ENCODE measurements around the gene OR6S1.

OR6S1 gene

DNA sequence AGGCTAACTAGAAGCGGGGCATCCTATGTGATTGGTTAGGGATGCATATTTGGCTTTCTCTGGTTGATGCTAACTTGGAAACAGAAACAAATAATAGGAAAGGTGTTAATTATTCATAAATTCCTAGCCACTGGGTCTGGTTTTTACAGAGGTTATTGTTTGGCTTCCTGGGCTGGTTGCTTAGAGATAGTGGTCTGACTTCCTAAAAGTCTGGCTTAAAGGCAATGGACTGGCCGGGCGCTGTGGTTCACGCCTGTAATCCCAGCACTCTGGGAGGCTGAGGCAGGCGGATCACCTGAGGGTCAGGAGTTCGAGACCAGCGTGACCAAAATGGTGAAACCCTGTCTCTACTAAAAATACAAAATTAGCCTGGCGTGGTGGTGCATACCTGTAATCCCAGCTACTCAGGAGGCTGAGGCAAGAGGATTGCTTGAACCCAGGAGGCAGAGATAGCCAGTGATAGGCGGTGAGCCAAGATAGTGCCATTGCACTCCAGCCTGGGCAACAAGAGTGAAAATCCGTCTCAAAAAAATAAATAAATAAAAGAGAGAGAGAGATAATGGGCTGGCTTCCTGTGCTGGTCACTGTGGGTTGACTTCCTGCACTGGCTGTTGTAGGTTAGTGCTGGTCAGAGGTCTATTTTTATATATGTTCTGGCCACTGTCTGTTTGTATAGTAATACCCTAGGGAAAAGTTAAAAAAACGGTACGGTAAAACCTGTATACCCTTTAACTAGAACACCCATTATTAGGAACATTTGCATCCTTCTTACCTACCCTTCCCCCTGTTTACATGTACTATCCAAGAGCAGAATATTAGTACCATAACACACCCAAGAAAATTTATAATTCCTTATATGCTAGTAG, 24.1 kb downstream of the OR6S1 start:
- no peak for DNase-seq
- no peak overlapping the region for H3K9ac ChIP-seq (ENCODE audit: low read length)
- H3K4me3 ChIP-seq (ENCODE audit: low read length) = no peak overlapping the region
- H3K36me3 ChIP-seq (replicated peaks; ENCODE audit: insufficient read depth, low read length) = no peaks in the 10 kb centered on the region
- no peaks in the 10 kb centered on the region for H4K20me1 ChIP-seq (ENCODE audit: insufficient read depth, low read length)
- no peaks in the 10 kb centered on the region for H3K79me2 ChIP-seq (ENCODE audit: low read length)
- no peaks in the 10 kb centered on the region for H3K9me3 ChIP-seq (replicated peaks; ENCODE audit: insufficient read depth, low read length)
- H2AFZ ChIP-seq (ENCODE audit: low read length) = no peak overlapping the region
- H3K9me2 ChIP-seq (replicated peaks; ENCODE audit: insufficient read depth, low read length) = no peaks in the 10 kb centered on the region
- TF ChIP-seq EZH2 (optimal IDR thresholded peaks at IDR 0.05; ENCODE audit: low read depth, low read length) (no peak), EZH2phosphoT487 (IDR thresholded peaks at IDR 0.05; ENCODE audit: low read length) (no peak)
- TF ChIP-seq, protein P1, sequence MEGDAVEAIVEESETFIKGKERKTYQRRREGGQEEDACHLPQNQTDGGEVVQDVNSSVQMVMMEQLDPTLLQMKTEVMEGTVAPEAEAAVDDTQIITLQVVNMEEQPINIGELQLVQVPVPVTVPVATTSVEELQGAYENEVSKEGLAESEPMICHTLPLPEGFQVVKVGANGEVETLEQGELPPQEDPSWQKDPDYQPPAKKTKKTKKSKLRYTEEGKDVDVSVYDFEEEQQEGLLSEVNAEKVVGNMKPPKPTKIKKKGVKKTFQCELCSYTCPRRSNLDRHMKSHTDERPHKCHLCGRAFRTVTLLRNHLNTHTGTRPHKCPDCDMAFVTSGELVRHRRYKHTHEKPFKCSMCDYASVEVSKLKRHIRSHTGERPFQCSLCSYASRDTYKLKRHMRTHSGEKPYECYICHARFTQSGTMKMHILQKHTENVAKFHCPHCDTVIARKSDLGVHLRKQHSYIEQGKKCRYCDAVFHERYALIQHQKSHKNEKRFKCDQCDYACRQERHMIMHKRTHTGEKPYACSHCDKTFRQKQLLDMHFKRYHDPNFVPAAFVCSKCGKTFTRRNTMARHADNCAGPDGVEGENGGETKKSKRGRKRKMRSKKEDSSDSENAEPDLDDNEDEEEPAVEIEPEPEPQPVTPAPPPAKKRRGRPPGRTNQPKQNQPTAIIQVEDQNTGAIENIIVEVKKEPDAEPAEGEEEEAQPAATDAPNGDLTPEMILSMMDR (IDR thresholded peaks at IDR 0.05; ENCODE audit: low read length) = no peak
- peak overlapping the region; percentile 5; the same call in 1 of the 2 replicates for H3K4me2 ChIP-seq (ENCODE audit: low read depth, low read length)
- no peaks in the 10 kb centered on the region for H3K27me3 ChIP-seq (replicated peaks; ENCODE audit: insufficient read depth, low read length)
- peaks cover 13% of the 10 kb centered on the region; the same call in 1 of the 2 replicates for H3F3A ChIP-seq (ENCODE audit: insufficient read depth, low read length)
- H3K4me1 ChIP-seq (ENCODE audit: low read length) = no peaks in the 10 kb centered on the region; the same call in 1 of the 2 replicates
- H3K27ac ChIP-seq (ENCODE audit: low read length) = peak overlapping the region; percentile 6; the same call in 1 of the 2 replicates

DNA sequence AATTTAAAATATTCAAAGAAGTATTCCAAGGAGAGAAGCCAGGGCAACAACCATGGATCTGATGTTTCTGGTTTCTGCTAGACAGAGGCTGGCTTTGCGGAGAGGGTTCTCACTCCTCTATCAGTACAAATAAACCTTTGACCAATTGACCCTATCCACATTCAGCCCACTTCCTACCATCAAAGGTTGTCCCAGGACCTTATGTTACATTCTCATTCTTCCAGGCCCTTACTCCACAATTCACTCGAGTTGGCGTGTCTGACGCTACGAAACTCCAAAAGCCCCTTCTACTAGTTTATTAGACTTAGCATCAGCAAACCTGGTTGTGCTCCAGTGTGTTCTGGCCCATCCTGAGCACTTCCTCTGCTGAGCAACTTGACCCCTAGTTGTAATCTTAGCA, 25.5 kb downstream of the OR6S1 start:
- DNase-seq = no peak
- Histone ChIP-seq H3K4me2 (ENCODE audit: low read depth, low read length) (no peak overlapping the region), H3F3A (ENCODE audit: insufficient read depth, low read length) (peaks cover 17% of the 10 kb centered on the region; the same call in 1 of the 2 replicates), H2AFZ (ENCODE audit: low read length) (no peak overlapping the region), H3K27me3 (replicated peaks; ENCODE audit: insufficient read depth, low read length) (no peaks in the 10 kb centered on the region), H3K9ac (ENCODE audit: low read length) (no peak overlapping the region), H3K27ac (ENCODE audit: low read length) (no peak overlapping the region), H3K4me3 (ENCODE audit: low read length) (no peak overlapping the region), H3K36me3 (replicated peaks; ENCODE audit: insufficient read depth, low read length) (no peaks in the 10 kb centered on the region), H4K20me1 (ENCODE audit: insufficient read depth, low read length) (no peaks in the 10 kb centered on the region), H3K9me3 (replicated peaks; ENCODE audit: insufficient read depth, low read length) (no peaks in the 10 kb centered on the region), H3K79me2 (ENCODE audit: low read length) (no peaks in the 10 kb centered on the region), H3K9me2 (replicated peaks; ENCODE audit: insufficient read depth, low read length) (no peaks in the 10 kb centered on the region), H3K4me1 (ENCODE audit: low read length) (no peaks in the 10 kb centered on the region; the same call in 1 of the 2 replicates)
- TF ChIP-seq EZH2 (optimal IDR thresholded peaks at IDR 0.05; ENCODE audit: low read depth, low read length) (no peak), EZH2phosphoT487 (IDR thresholded peaks at IDR 0.05; ENCODE audit: low read length) (no peak)
- TF ChIP-seq, protein P1 (IDR thresholded peaks at IDR 0.05; ENCODE audit: low read length) = no peak

DNA sequence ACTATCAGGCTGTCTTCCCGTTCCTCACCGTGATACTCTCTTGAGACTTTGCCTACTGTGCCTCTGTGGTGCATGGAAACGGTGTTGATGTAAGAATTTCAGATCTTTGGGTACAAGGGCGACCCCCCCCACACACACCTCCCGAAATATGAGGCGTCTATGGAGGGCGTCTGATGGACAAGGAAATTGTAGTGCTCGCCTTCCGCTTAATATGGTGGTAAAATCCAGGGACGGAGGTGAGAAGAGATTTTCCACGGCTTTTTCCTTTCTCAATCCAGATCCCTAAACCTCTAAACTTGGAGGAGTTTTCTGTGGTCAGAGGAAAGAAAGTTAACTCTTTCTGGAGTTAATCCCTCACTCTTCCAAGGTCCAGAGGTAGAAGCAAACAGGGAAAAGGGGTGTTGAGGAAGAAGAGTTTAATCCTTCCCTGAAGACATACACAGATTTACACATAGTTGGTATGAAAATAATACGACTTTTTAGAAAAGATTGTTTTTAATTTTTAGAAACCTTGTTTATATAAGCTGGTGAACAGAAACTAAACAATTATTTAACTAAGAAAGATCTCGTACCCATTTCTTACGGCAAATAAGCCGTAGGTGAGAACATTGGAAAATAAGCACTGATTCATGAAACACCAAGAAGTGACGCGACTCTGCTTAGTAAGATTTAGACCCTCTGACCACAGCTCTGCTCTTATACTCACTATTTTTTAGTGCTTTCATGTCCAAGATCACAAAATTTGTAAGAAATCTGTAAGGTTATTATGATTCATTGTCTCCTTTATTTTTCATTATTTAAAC, 27.3 kb downstream of the OR6S1 start:
- no peaks in the 10 kb centered on the region for H4K20me1 ChIP-seq (ENCODE audit: insufficient read depth, low read length)
- peaks cover 22% of the 10 kb centered on the region for H3F3A ChIP-seq (ENCODE audit: insufficient read depth, low read length)
- no peaks in the 10 kb centered on the region for H3K9me3 ChIP-seq (replicated peaks; ENCODE audit: insufficient read depth, low read length)
- H3K27me3 ChIP-seq (replicated peaks; ENCODE audit: insufficient read depth, low read length) = no peaks in the 10 kb centered on the region
- peak overlapping the region; percentile 45 for H3K4me3 ChIP-seq (ENCODE audit: low read length)
- TF ChIP-seq EZH2phosphoT487 (IDR thresholded peaks at IDR 0.05; ENCODE audit: low read length) (no peak), EZH2 (optimal IDR thresholded peaks at IDR 0.05; ENCODE audit: low read depth, low read length) (no peak)
- TF ChIP-seq, protein P1 (IDR thresholded peaks at IDR 0.05; ENCODE audit: low read length) = no peak
- H3K4me1 ChIP-seq (ENCODE audit: low read length) = no peaks in the 10 kb centered on the region; the same call in 1 of the 2 replicates
- no peak overlapping the region for H3K9ac ChIP-seq (ENCODE audit: low read length)
- H3K9me2 ChIP-seq (replicated peaks; ENCODE audit: insufficient read depth, low read length) = no peaks in the 10 kb centered on the region
- no peaks in the 10 kb centered on the region for H3K36me3 ChIP-seq (replicated peaks; ENCODE audit: insufficient read depth, low read length)
- H3K27ac ChIP-seq (ENCODE audit: low read length) = peak overlapping the region; percentile 53; the same call in 1 of the 2 replicates
- peak overlapping the region; percentile 68; the same call in 1 of the 2 replicates for H3K4me2 ChIP-seq (ENCODE audit: low read depth, low read length)
- no peak for DNase-seq
- no peaks in the 10 kb centered on the region for H3K79me2 ChIP-seq (ENCODE audit: low read length)
- H2AFZ ChIP-seq (ENCODE audit: low read length) = 0 out of 2 replicates have a peak overlapping the region, but pooled peaks have one; percentile 17

All from MM.1S (cell line).